GM18502 (cell line): ENCODE results near the gene TTLL11.

Experiments used
- ATAC-seq: cut with Tn5 transposase; IDR thresholded peaks from one replicate; pipeline ENCODE4 v1.9.1; 2021; ENCODE audit warnings: mild to moderate bottlenecking; ENCODE audit not compliant: unreplicated experiment, poor library complexity

Gene TTLL11

DNA sequence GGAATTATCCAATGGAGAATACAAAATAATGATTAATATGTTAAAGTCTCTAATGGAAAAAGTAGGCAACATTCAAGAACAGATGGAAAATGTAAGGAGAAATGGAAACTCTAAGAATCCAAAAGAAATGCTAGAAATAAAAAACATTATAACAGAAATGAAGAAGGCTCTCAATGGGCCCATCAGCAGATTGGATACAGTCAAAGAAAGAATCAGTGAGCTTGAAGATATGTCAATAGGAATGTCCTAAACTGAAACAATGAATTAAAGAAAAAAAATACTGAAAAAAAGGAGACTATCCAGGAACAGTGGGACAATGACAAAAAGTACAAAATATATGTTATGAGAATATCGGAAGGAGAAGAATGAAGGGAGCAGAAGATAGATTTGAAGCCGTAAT lies 248.5 kb downstream of the TTLL11 start:
- ATAC-seq: no peak

DNA sequence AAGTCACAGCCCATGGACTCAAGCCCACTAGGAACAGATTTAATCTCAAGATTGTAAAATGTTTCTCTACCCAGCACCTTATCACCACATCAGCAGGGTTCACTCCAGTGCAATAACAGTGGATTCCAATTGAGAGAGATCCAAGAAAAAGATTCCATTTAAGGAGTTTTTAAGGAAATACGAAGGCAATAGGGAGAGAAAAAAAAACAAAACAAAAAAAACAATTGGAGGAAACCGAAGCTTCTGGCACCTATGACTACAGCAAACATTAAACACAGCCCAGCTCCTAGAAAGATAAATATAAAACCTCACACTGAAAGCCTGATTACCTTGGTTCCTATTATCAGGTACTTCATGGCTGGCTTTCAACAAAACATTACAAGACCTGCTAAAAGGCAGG lies 249.0 kb downstream of the TTLL11 start:
- no peak for ATAC-seq

DNA sequence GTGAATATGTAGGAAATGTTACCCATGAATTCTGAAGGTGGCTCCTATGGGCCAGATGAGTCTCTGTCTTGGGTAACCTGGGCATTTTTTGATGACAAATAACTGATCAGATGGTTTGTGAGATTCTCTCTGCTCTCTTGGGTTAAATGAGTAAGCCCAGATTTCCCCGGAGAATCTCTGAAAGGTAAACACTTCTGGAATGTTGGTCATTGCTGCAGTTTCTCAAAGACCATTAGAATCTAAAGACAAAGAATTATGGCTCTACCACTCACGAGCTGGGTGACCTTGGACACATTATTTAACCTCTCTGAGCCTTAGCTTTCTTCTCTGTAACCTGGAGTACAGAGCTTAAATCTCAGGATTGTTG lies 250.5 kb downstream of the TTLL11 start:
- ATAC-seq: no peak

GRCh38 chr9:121841771-121842611 lies 251.1 kb downstream of the TTLL11 start:
- no peak for ATAC-seq

- no peak for ATAC-seq
These were observed 252.0 kb downstream of the TTLL11 start for GRCh38 chr9:121840838-121841760.

- peak; percentile 81 for ATAC-seq
These were observed 253.2 kb downstream of the TTLL11 start for GRCh38 chr9:121839726-121840500.

GRCh38 chr9:121838746-121839669 lies 254.1 kb downstream of the TTLL11 start:
- ATAC-seq: no peak

DNA sequence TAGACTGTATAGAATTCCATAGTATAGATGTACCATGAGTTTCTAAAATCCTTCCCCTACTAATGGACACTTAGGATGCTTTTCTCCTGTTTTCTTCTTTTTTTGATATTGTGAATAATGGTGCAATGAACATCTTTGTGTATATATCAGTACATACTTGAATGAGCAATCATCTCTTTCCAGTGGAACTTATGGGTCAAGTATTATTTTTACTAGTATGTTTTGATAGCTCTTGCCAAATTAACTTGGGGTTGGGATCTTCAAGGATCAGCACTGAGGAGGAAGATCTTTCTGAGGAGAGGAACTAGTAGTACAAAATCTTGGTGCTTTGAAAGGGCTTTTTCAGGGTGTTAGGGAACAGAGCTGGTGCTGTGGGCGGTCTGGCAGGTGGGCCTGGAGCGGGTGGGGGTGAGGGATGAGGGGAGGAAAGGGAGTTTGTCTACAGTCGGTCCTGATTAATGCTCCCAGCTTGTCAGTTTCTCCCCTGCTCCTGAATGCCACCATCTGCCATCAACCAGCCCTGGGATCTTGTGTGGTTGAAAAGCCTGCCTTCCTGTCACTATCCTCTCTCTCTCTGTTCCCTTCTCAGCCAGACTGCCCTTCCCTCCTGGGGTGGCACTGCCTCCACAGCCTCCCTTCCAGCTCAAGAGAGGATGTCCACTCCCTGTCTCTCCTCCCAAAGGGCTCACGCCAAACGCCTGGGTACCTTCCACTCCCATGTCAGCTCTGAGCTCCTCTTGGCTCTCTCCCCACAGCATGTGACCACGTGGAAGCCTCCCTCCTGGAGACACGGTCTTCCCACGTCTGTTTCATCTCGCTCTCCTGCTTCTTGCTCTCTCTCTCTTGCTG lies 255.8 kb downstream of the TTLL11 start:
- ATAC-seq: no peak

GRCh38 chr9:121836366-121836885 lies 256.7 kb downstream of the TTLL11 start:
- ATAC-seq: no peak

DNA sequence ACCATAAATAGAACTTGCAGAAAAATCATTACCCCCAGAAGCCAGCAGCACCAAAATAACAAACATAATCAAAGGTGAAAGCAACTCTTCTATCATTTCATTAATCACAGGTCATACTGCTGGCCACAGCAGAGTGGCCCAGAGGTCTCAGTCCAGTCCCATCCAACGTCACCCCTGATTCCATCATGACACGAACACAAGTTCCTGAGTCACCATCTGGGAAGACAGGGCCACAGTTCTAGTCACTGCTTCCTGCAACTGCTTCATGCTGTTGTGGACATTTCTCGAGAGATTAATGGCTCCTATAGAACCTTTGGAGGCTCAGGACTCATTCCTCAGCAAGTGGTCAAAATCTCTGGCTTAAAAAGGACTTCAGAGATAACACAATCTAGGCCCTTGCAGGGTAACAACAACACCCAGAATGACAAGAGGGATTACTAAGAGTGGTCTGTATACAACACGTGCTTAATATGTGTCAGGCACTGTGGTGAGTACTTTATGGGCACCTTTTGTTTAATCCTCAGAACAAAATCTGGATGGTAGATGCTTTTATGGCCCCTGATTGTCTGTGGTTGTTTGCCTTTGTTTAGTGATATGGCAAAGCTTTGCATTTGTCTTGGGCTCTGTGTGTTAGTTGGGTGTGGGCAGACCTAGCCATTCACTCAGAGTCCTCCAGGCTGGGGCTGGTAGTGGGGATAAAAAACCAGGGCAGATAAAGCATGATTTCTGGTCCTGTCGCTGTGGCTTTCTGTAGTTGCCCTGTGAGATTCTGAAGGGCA lies 257.3 kb downstream of the TTLL11 start:
- ATAC-seq: no peak

DNA sequence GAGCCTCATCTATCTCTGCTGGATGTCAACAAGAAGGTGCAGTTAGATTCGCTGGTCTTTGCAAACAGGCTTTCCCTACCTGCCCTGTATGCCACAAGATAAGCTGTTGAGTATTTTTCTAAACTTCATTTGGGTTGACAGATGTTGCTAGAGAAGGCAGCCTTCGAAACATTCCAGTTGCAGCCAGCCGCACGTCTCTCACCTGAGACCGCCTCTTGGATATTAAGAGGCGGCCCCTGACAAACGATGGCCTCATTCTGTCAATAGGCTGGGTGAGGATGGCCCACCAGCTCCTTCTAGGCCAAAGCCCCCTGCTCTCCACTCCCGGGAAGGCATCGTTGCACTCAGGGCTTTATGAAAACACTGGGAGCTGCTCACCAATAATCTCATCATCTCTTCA lies 260.0 kb downstream of the TTLL11 start:
- ATAC-seq: no peak

DNA sequence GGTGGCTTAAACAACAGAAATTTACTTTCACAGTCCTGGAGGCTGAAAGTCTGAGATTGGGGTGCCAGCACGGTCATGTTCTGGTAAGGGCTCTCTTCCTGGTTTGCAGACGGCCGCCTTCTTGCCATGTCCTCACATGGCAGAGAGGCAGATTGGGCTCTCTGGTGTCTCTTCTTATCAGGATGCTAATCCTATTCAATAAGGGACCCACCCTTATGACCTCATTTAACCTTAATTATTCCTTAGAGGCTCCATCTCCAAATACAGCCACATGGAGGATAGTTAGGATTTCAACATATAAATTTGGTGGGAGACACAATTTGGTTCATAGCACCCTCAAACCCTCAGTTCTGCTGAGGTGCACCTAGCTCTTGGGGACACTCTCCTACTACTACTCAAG lies 261.2 kb downstream of the TTLL11 start:
- no peak for ATAC-seq

DNA sequence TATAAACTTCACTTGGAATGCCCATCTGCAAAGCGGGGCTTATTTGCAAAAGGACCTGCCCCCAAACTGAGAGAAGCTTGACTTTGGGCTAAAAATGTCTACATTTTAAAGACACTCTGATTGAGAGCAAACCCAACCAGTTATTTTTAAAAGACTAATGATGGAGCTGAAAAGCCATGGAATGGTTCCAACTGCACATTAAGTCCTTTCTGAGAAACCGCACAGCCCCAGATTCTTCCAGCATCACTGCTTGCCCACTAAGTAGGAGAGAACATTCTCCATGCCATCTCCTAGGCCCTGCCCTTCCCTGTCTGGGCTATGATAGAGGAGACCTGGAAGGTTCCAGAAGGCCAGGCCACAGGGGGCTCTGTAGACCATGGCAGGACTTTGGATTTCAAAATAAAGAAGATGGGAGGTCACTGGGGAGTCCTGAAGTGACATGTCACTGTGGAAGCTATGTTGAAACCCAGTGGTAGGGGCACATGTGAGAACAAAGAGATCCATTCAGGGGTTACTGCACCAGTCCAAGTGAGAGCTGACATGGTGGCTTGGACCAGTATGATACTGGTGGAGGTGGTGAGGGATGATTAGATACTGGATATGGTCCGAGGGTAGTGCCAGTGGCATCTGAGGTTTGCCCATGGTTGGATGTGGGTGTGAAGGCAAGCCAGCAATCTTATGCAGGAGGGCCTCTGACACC lies 262.5 kb downstream of the TTLL11 start:
- no peak for ATAC-seq

- ATAC-seq: no peak
These were observed 265.7 kb downstream of the TTLL11 start for GRCh38 chr9:121827251-121827967.

GRCh38 chr9:121826711-121827110 lies 266.4 kb downstream of the TTLL11 start:
- ATAC-seq: no peak

- ATAC-seq: no peak
These were observed 267.9 kb downstream of the TTLL11 start for GRCh38 chr9:121825031-121825691.
